ENCODE results near the gene METTL9.

GRCh38 chr16:21702276-21702675, 102.9 kb downstream of the METTL9 start:
- TF ChIP-seq EZH2phosphoT487 (IDR thresholded peaks at IDR 0.05; ENCODE audit: low read depth, severe bottlenecking, unreplicated experiment), result no peak
- TF ChIP-seq, protein P1, sequence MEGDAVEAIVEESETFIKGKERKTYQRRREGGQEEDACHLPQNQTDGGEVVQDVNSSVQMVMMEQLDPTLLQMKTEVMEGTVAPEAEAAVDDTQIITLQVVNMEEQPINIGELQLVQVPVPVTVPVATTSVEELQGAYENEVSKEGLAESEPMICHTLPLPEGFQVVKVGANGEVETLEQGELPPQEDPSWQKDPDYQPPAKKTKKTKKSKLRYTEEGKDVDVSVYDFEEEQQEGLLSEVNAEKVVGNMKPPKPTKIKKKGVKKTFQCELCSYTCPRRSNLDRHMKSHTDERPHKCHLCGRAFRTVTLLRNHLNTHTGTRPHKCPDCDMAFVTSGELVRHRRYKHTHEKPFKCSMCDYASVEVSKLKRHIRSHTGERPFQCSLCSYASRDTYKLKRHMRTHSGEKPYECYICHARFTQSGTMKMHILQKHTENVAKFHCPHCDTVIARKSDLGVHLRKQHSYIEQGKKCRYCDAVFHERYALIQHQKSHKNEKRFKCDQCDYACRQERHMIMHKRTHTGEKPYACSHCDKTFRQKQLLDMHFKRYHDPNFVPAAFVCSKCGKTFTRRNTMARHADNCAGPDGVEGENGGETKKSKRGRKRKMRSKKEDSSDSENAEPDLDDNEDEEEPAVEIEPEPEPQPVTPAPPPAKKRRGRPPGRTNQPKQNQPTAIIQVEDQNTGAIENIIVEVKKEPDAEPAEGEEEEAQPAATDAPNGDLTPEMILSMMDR (IDR thresholded peaks at IDR 0.05; ENCODE audit: poor library complexity), result no peak

Data from hepatocyte (in vitro differentiated cells).